Activated T-cell treated with anti-CD3 and anti-CD28 coated beads, Interleukin-2, amount 50 U/mL, for 4 hours (primary cell): ENCODE data around the gene RNF123. TPM values are rescaled to one million over a fixed set of nuclear protein-coding genes. Genes with fewer than 3 reads are reported as not detected.

ENCODE experiments used
- ATAC-seq, 2 donors: fragments of 200-7000 bp; cut with Tn5 transposase; one replicate each; pipeline ENCODE4 v1.10.0; 2021
- DNase-seq: peaks from one replicate; pipeline ENCODE4 v3.0.0-alpha.2; 2020
- H3K27me3 Mint-ChIP-seq: one replicate; pipeline ENCODE4 v1.8.0; 2021; ENCODE audit warnings: low read depth, mixed read lengths
- H3K36me3 Mint-ChIP-seq: one replicate; pipeline ENCODE4 v1.8.0; 2022; ENCODE audit warnings: mixed read lengths; ENCODE audit not compliant: insufficient read depth
- H3K4me1 Mint-ChIP-seq: one replicate; pipeline ENCODE4 v1.8.0; 2021; ENCODE audit warnings: low read depth, mixed read lengths
- H3K4me3 Mint-ChIP-seq: one replicate; pipeline ENCODE4 v1.8.0; 2021; ENCODE audit warnings: mild to moderate bottlenecking, moderate library complexity, mixed read lengths
- H3K9me3 Mint-ChIP-seq: one replicate; pipeline ENCODE4 v1.8.0; 2021; ENCODE audit warnings: mixed read lengths
- total RNA-seq, 3 donors: library from RNA; stranded (reverse); gene quantifications; one replicate each; pipeline ENCODE4 v1.2.1, GENCODE V29; 2021

The RNF123 gene
- total RNA-seq, 3 donors from 2014 or later: 34.0 to 41.4 (median 35.4) TPM

GRCh38 chr3:49666592-49666991, 22.8 kb upstream of the RNF123 start:
- no peaks in the 10 kb centered on the region for H3K4me1 Mint-ChIP-seq
- no peak for ATAC-seq

GRCh38 chr3:49667701-49668413, 21.5 kb upstream of the RNF123 start:
- no peaks in the 10 kb centered on the region for H3K36me3 Mint-ChIP-seq
- no peaks in the 10 kb centered on the region for H3K9me3 Mint-ChIP-seq
- H3K4me3 Mint-ChIP-seq: no peak overlapping the region
- no peak for ATAC-seq
- no peaks in the 10 kb centered on the region for H3K27me3 Mint-ChIP-seq
- no peak for DNase-seq
- H3K4me1 Mint-ChIP-seq: peaks cover 6% of the 10 kb centered on the region

More at GRCh38 chr3:49666592-49666991, 22.8 kb upstream of the RNF123 start:
- DNase-seq: no peak
- H3K4me3 Mint-ChIP-seq: no peak overlapping the region
- H3K27me3 Mint-ChIP-seq: no peaks in the 10 kb centered on the region
- no peaks in the 10 kb centered on the region for H3K9me3 Mint-ChIP-seq
- H3K36me3 Mint-ChIP-seq: no peaks in the 10 kb centered on the region

- Mint-ChIP-seq H3K27me3 (no peaks in the 10 kb centered on the region), H3K4me1 (peaks cover 10% of the 10 kb centered on the region), H3K4me3 (no peak overlapping the region), H3K36me3 (no peaks in the 10 kb centered on the region), H3K9me3 (no peaks in the 10 kb centered on the region)
- DNase-seq: no peak
- no peak for ATAC-seq
Observed at GRCh38 chr3:49668414-49668797, 21.0 kb upstream of the RNF123 start.

GRCh38 chr3:49668861-49669260, 20.5 kb upstream of the RNF123 start:
- no peaks in the 10 kb centered on the region for H3K36me3 Mint-ChIP-seq
- H3K4me1 Mint-ChIP-seq: peaks cover 12% of the 10 kb centered on the region
- DNase-seq: no peak
- no peak overlapping the region for H3K4me3 Mint-ChIP-seq
- H3K9me3 Mint-ChIP-seq: no peaks in the 10 kb centered on the region
- H3K27me3 Mint-ChIP-seq: no peaks in the 10 kb centered on the region
- ATAC-seq: no peak

- Mint-ChIP-seq H3K36me3 (no peaks in the 10 kb centered on the region), H3K27me3 (no peaks in the 10 kb centered on the region), H3K4me3 (no peak overlapping the region), H3K4me1 (peaks cover 12% of the 10 kb centered on the region), H3K9me3 (no peaks in the 10 kb centered on the region)
- ATAC-seq (no peak), DNase-seq (no peak)
Observed at GRCh38 chr3:49669352-49669751, 20.0 kb upstream of the RNF123 start.

GRCh38 chr3:49670940-49671290, 18.4 kb upstream of the RNF123 start:
- ATAC-seq: no peak
- peaks cover 26% of the 10 kb centered on the region for H3K4me1 Mint-ChIP-seq
- no peaks in the 10 kb centered on the region for H3K9me3 Mint-ChIP-seq
- H3K36me3 Mint-ChIP-seq: peaks cover 5% of the 10 kb centered on the region
- H3K4me3 Mint-ChIP-seq: no peak overlapping the region
- no peak for DNase-seq
- no peaks in the 10 kb centered on the region for H3K27me3 Mint-ChIP-seq

GRCh38 chr3:49671291-49672288, 17.8 kb upstream of the RNF123 start:
- Mint-ChIP-seq H3K4me1 (peaks cover 30% of the 10 kb centered on the region), H3K36me3 (peaks cover 9% of the 10 kb centered on the region), H3K4me3 (peak overlapping the region; percentile 54), H3K27me3 (no peaks in the 10 kb centered on the region), H3K9me3 (no peaks in the 10 kb centered on the region)
- peak; percentile 67 for DNase-seq
- ATAC-seq: no peak

- Mint-ChIP-seq H3K36me3 (peaks cover 15% of the 10 kb centered on the region), H3K4me1 (peaks cover 33% of the 10 kb centered on the region), H3K27me3 (no peaks in the 10 kb centered on the region), H3K9me3 (no peaks in the 10 kb centered on the region), H3K4me3 (peak overlapping the region; percentile 88)
- no peak for DNase-seq
- peak in 1 of 2 donors; percentile 0 for ATAC-seq
Observed at GRCh38 chr3:49673121-49673714, 16.1 kb upstream of the RNF123 start.

- Mint-ChIP-seq H3K27me3 (no peaks in the 10 kb centered on the region), H3K4me3 (peak within 1 kb of the TSS; percentile 88), H3K4me1 (peaks cover 33% of the 10 kb centered on the region), H3K9me3 (no peaks in the 10 kb centered on the region), H3K36me3 (peaks cover 17% of the 10 kb centered on the region)
- ATAC-seq (peak; percentile 87 to 88), DNase-seq (peak; percentile 97)
Observed at GRCh38 chr3:49673715-49674496, 15.5 kb upstream of the RNF123 start, which contains the start of gene APEH. APEH (plus strand) TSS chr3:49674351; CDS start chr3:49674402, 51 bp downstream.

- H3K4me3 Mint-ChIP-seq: peak overlapping the region; percentile 88
- peaks cover 33% of the 10 kb centered on the region for H3K4me1 Mint-ChIP-seq
- no peaks in the 10 kb centered on the region for H3K27me3 Mint-ChIP-seq
- no peaks in the 10 kb centered on the region for H3K9me3 Mint-ChIP-seq
- ATAC-seq: peak; percentile 2 to 6
- peaks cover 17% of the 10 kb centered on the region for H3K36me3 Mint-ChIP-seq
- DNase-seq: peak; percentile 35
Observed at GRCh38 chr3:49674497-49674983, 14.8 kb upstream of the RNF123 start.

GRCh38 chr3:49675912-49676311, 13.4 kb upstream of the RNF123 start:
- Mint-ChIP-seq H3K27me3 (no peaks in the 10 kb centered on the region), H3K4me1 (peaks cover 33% of the 10 kb centered on the region), H3K36me3 (peaks cover 22% of the 10 kb centered on the region), H3K4me3 (peak overlapping the region; percentile 88), H3K9me3 (no peaks in the 10 kb centered on the region)
- no peak for DNase-seq
- ATAC-seq: no peak

GRCh38 chr3:49680493-49681231, 8.7 kb upstream of the RNF123 start:
- peaks cover 4% of the 10 kb centered on the region for H3K27me3 Mint-ChIP-seq
- ATAC-seq (no peak), DNase-seq (no peak)
- peaks cover 36% of the 10 kb centered on the region for H3K36me3 Mint-ChIP-seq
- peaks cover 10% of the 10 kb centered on the region for H3K4me1 Mint-ChIP-seq
- H3K4me3 Mint-ChIP-seq: no peak overlapping the region
- no peaks in the 10 kb centered on the region for H3K9me3 Mint-ChIP-seq

- Mint-ChIP-seq H3K4me3 (no peak overlapping the region), H3K4me1 (peaks cover 6% of the 10 kb centered on the region), H3K27me3 (peaks cover 4% of the 10 kb centered on the region), H3K9me3 (no peaks in the 10 kb centered on the region), H3K36me3 (peaks cover 31% of the 10 kb centered on the region)
- ATAC-seq (no peak), DNase-seq (no peak)
Observed at GRCh38 chr3:49681232-49681522, 8.2 kb upstream of the RNF123 start.
